ENCODE measurements around the gene ALDH4A1. TPM values are rescaled to one million over a fixed set of nuclear protein-coding genes. Genes with fewer than 3 reads are reported as not detected.
A peak's percentile ranks its signal among the peaks of the same experiment; 100 is the strongest.

The ALDH4A1 gene
- total RNA-seq, 1 donor from 2014 or later: 21.8 TPM

DNA sequence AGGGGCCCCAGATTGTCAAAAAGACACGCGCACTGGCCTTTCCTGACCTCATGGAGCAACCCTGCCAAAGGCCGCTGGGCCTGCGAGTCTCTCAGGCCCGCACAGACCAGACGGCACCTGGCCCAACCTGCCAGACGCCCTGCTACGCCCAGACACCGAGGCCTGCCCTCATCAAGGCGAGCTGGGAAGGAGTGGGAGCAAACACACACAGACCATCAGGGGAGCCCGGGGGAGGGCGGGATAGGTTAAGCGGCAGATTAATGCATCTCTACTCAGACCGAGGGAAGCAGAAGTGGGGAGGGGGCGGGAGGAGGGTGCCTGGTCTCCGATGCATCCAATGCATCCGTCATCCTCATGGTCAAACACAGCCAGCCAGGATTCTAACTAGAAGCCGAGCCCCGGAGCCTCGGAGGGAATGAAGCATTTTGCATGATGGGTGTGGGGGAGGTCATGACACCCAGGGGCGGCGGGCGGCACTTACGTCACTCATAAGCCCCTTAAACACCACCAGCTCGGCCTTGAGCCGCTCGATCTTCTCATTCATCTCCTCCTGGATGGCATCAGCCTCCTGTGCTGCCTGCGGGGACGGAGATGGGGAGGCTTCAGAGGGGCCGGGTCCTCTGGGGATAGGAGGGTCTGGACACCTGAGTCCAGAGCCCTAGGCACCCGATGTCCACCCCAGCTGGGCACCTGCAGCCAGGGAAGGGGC is 17.0 kb upstream of the ALDH4A1 start:
- no peak overlapping the region for H3K9ac ChIP-seq
- H3K79me2 ChIP-seq (ENCODE audit: low read depth): no peaks in the 10 kb centered on the region
- H3K27ac ChIP-seq: no peak overlapping the region
- H3K4me1 ChIP-seq: peaks cover 14% of the 10 kb centered on the region
- H3K36me3 ChIP-seq: no peaks in the 10 kb centered on the region
- no peaks in the 10 kb centered on the region for H3K27me3 Mint-ChIP-seq (ENCODE audit: insufficient read depth, low read depth)
- no peaks in the 10 kb centered on the region for H3K36me3 Mint-ChIP-seq
- H3K4me3 ChIP-seq: no peak overlapping the region
- H2AFZ ChIP-seq (replicated peaks): no peak overlapping the region
- no peaks in the 10 kb centered on the region for H3K27me3 ChIP-seq
- H3K9me3 ChIP-seq (ENCODE audit: low read depth): no peaks in the 10 kb centered on the region
- H3F3A ChIP-seq (ENCODE audit: low read depth): no peaks in the 10 kb centered on the region
- H4K20me1 ChIP-seq (ENCODE audit: low read depth): no peaks in the 10 kb centered on the region
- no peak for TF ChIP-seq EZH2 (IDR thresholded peaks at IDR 0.05)
- TF ChIP-seq, protein P1, sequence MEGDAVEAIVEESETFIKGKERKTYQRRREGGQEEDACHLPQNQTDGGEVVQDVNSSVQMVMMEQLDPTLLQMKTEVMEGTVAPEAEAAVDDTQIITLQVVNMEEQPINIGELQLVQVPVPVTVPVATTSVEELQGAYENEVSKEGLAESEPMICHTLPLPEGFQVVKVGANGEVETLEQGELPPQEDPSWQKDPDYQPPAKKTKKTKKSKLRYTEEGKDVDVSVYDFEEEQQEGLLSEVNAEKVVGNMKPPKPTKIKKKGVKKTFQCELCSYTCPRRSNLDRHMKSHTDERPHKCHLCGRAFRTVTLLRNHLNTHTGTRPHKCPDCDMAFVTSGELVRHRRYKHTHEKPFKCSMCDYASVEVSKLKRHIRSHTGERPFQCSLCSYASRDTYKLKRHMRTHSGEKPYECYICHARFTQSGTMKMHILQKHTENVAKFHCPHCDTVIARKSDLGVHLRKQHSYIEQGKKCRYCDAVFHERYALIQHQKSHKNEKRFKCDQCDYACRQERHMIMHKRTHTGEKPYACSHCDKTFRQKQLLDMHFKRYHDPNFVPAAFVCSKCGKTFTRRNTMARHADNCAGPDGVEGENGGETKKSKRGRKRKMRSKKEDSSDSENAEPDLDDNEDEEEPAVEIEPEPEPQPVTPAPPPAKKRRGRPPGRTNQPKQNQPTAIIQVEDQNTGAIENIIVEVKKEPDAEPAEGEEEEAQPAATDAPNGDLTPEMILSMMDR (IDR thresholded peaks at IDR 0.05): no peak
- TF ChIP-seq EZH2phosphoT487 (IDR thresholded peaks at IDR 0.05): no peak
- DNase-seq (ENCODE audit: low spot score): no peak
- peaks cover 32% of the 10 kb centered on the region for H3K4me1 Mint-ChIP-seq
- H3K27ac Mint-ChIP-seq: peak overlapping the region; percentile 29
- H3K4me3 Mint-ChIP-seq: no peak overlapping the region
- H3K4me2 ChIP-seq: no peak overlapping the region
- no peaks in the 10 kb centered on the region for H3K9me3 Mint-ChIP-seq

DNA sequence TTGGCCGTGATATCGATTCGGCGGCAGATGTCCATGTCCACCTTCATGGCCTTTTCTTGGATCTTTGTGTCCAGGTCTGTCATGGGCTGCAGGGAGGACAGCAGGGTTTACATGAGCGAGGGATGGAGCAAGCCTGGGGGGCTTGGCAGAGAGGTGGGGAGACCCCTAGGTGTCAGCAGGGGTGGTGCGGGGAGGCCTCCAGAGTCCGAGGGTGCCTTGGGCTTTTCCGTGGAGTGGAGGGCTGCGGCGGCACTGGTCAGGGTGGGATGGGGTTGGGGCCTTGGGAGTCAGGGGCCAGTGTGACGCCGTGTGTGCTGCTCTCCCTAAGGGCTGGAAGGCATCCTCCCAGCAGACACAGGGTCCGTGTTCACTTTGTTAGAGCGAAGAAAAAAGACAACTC is 16.1 kb upstream of the ALDH4A1 start:
- DNase-seq (ENCODE audit: low spot score): no peak

DNA sequence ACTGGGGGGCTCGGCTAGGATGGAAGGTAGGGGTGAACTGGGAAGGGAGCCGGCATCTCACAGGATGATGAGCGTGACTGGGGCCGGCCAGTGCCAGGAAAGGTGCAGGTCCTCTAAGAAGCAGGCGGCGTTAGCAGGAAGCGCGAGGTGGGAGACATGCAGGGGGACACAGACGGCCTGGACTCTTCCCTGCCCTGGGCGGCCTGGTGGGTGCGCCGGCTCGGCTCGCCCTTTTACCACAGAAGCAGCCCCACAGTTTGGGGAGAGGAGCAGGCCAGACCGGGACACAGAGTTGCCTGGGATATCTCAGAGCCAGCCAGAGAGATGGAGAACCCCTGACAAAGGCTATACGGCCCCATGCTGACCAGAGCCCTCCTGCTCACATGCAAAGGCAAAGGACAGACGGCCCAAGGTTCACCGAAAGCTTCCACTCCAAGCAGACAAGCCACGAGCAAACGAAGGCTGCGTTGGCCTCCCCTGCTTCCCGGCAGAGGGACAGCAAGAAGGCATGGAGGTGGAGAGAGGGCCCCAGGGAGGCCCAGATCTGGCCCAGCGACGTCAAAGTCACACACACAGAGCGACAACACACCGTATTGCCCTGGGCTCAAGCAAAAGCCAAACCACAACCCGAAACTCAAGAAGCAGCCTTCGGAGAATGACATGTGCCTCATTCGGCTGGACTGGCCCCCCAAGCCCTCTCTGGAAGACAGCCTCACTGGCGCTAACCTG is 14.9 kb upstream of the ALDH4A1 start:
- H3K4me1 Mint-ChIP-seq: peaks cover 19% of the 10 kb centered on the region
- H3K36me3 Mint-ChIP-seq: no peaks in the 10 kb centered on the region
- H3K27ac Mint-ChIP-seq: peak overlapping the region; percentile 57

More for the DNA sequence above, 16.1 kb upstream of the ALDH4A1 start:
- Histone ChIP-seq H3K9me3 (ENCODE audit: low read depth) (no peaks in the 10 kb centered on the region), H3K36me3 (no peaks in the 10 kb centered on the region), H3F3A (ENCODE audit: low read depth) (no peaks in the 10 kb centered on the region), H4K20me1 (ENCODE audit: low read depth) (no peaks in the 10 kb centered on the region), H3K79me2 (ENCODE audit: low read depth) (no peaks in the 10 kb centered on the region), H3K4me1 (peaks cover 14% of the 10 kb centered on the region), H3K27ac (no peak overlapping the region), H3K9ac (no peak overlapping the region), H3K4me3 (no peak overlapping the region), H3K27me3 (no peaks in the 10 kb centered on the region), H3K4me2 (no peak overlapping the region), H2AFZ (replicated peaks) (no peak overlapping the region)
- Mint-ChIP-seq H3K9me3 (no peaks in the 10 kb centered on the region), H3K36me3 (no peaks in the 10 kb centered on the region), H3K4me1 (peaks cover 29% of the 10 kb centered on the region), H3K4me3 (no peak overlapping the region), H3K27ac (peak overlapping the region; percentile 77), H3K27me3 (ENCODE audit: insufficient read depth, low read depth) (no peaks in the 10 kb centered on the region)
- TF ChIP-seq, protein P1 (IDR thresholded peaks at IDR 0.05): peak; percentile 25
- TF ChIP-seq EZH2phosphoT487 (IDR thresholded peaks at IDR 0.05): no peak

More for the DNA sequence above, 14.9 kb upstream of the ALDH4A1 start:
- Histone ChIP-seq H3K27ac (no peak overlapping the region), H3K4me2 (no peak overlapping the region), H3K4me3 (no peak overlapping the region), H3K9ac (no peak overlapping the region), H3F3A (ENCODE audit: low read depth) (no peaks in the 10 kb centered on the region), H3K4me1 (peaks cover 5% of the 10 kb centered on the region), H3K9me3 (ENCODE audit: low read depth) (no peaks in the 10 kb centered on the region), H3K79me2 (ENCODE audit: low read depth) (no peaks in the 10 kb centered on the region), H4K20me1 (ENCODE audit: low read depth) (no peaks in the 10 kb centered on the region), H3K27me3 (no peaks in the 10 kb centered on the region), H2AFZ (replicated peaks) (no peak overlapping the region), H3K36me3 (no peaks in the 10 kb centered on the region)
- TF ChIP-seq, protein P1 (IDR thresholded peaks at IDR 0.05): no peak
- no peak for TF ChIP-seq EZH2 (IDR thresholded peaks at IDR 0.05)
- no peak for TF ChIP-seq EZH2phosphoT487 (IDR thresholded peaks at IDR 0.05)
- H3K27me3 Mint-ChIP-seq (ENCODE audit: insufficient read depth, low read depth): no peaks in the 10 kb centered on the region
- DNase-seq (ENCODE audit: low spot score): no peak
- no peak overlapping the region for H3K4me3 Mint-ChIP-seq
- H3K9me3 Mint-ChIP-seq: no peaks in the 10 kb centered on the region
